ENCODE measurements around the gene PERCC1. TPM values are rescaled to one million over a fixed set of nuclear protein-coding genes. Genes with fewer than 3 reads are reported as not detected.
A peak's percentile ranks its signal among the peaks of the same experiment; 100 is the strongest.

PERCC1 gene
- total and polyA plus RNA-seq, 9 of the 15 experiments (the other 6 are each of a cell fraction or from before 2014, with no cell fraction given) = not detected

- 0 out of 2 replicates have a peak, but pooled peaks have one; percentile 16 for TF ChIP-seq ADNP (tag; IDR thresholded peaks at IDR 0.05)
- 0 out of 2 replicates have a peak, but pooled peaks have one; percentile 34 for TF ChIP-seq ZEB2 (IDR thresholded peaks at IDR 0.05)
- no peak for TF ChIP-seq ZNF444 (CRISPR knock-in tag; IDR thresholded peaks at IDR 0.05)
- no peak for TF ChIP-seq HCFC1 (IDR thresholded peaks at IDR 0.05; ENCODE audit: low read depth, low read length)
- TF ChIP-seq NFXL1 (CRISPR knock-in tag; IDR thresholded peaks at IDR 0.05) = no peak
- no peak for TF ChIP-seq ZNF830 (CRISPR knock-in tag; IDR thresholded peaks at IDR 0.05)
- TF ChIP-seq HLTF (IDR thresholded peaks at IDR 0.05) = peak; percentile 71; the same call in 1 of the 2 replicates
- TF ChIP-seq MLLT1 (IDR thresholded peaks at IDR 0.05) = peak; percentile 54 to 79; a peak in 3 of 4 replicates
- TF ChIP-seq PHF20 (IDR thresholded peaks at IDR 0.05; ENCODE audit: partially characterized antibody) = no peak
- TF ChIP-seq NFATC3 (IDR thresholded peaks at IDR 0.05) = 0 out of 2 replicates have a peak, but pooled peaks have one; percentile 42
- no peak for TF ChIP-seq DLX4 (CRISPR knock-in tag; IDR thresholded peaks at IDR 0.05)
- no peak for TF ChIP-seq ZNF23 (CRISPR knock-in tag; IDR thresholded peaks at IDR 0.05)
- TF ChIP-seq ID3 (CRISPR knock-in tag; IDR thresholded peaks at IDR 0.05) = no peak
- TF ChIP-seq ID3 (tag; IDR thresholded peaks at IDR 0.05) = 0 out of 2 replicates have a peak, but pooled peaks have one; percentile 26
- peak; percentile 14; the same call in 1 of the 2 replicates for TF ChIP-seq MAX (CRISPR knock-in tag; IDR thresholded peaks at IDR 0.05)
- TF ChIP-seq LEF1 (IDR thresholded peaks at IDR 0.05) = peak; percentile 97
- TF ChIP-seq CXXC5 (CRISPR knock-in tag; IDR thresholded peaks at IDR 0.05) = 0 out of 2 replicates have a peak, but pooled peaks have one; percentile 16
- TF ChIP-seq ZNF165 (CRISPR knock-in tag; IDR thresholded peaks at IDR 0.05; ENCODE audit: borderline replicate concordance) = no peak
- peak; percentile 80 for TF ChIP-seq ZNF407 (IDR thresholded peaks at IDR 0.05; ENCODE audit: low read depth)
- peak; percentile 51; the same call in 1 of the 2 replicates for TF ChIP-seq STAT5A (IDR thresholded peaks at IDR 0.05; ENCODE audit: borderline replicate concordance, low read length)
- no peak; the same call in 1 of the 2 replicates for TF ChIP-seq CC2D1A (IDR thresholded peaks at IDR 0.05)
These were observed 42.1 kb downstream of the PERCC1 start (continued) for GRCh38 chr16:1472974-1473373.

Measured in K562 (cell line).